GM19043 (cell line): ENCODE measurements around the gene PARVB.

Source experiments
- ATAC-seq: cut with Tn5 transposase; IDR thresholded peaks from one replicate; pipeline ENCODE4 v1.9.1; 2021; ENCODE audit warnings: low read depth; ENCODE audit not compliant: unreplicated experiment

Gene PARVB

GRCh38 chr22:44024288-44024921 is at the start of gene PARVB:
Gene PARVB (plus strand): TSS chr22:44024302. CDS start chr22:44024340, 38 bp downstream.
- ATAC-seq = no peak

- ATAC-seq = no peak
Observed at GRCh38 chr22:43975041-43975440, 49.1 kb upstream of the PARVB start.

GRCh38 chr22:43976861-43977795 is 47.0 kb upstream of the PARVB start:
- ATAC-seq = no peak

GRCh38 chr22:43978558-43978957 is 45.5 kb upstream of the PARVB start:
- no peak for ATAC-seq

GRCh38 chr22:43980579-43980978 is 43.5 kb upstream of the PARVB start:
- ATAC-seq = no peak

- no peak for ATAC-seq
Observed at GRCh38 chr22:43980996-43981395, 43.1 kb upstream of the PARVB start.

GRCh38 chr22:43983808-43984207 is 40.3 kb upstream of the PARVB start:
- ATAC-seq = no peak

- no peak for ATAC-seq
Observed at GRCh38 chr22:43985532-43985931, 38.6 kb upstream of the PARVB start.

- ATAC-seq = no peak
Observed at GRCh38 chr22:43988116-43988820, 35.8 kb upstream of the PARVB start.

- no peak for ATAC-seq
Observed at GRCh38 chr22:43988960-43989359, 35.1 kb upstream of the PARVB start.

- no peak for ATAC-seq
Observed at GRCh38 chr22:43990044-43990443, 34.1 kb upstream of the PARVB start.

- no peak for ATAC-seq
Observed at GRCh38 chr22:43991316-43992020, 32.6 kb upstream of the PARVB start.

GRCh38 chr22:43992331-43992821 is 31.7 kb upstream of the PARVB start:
- no peak for ATAC-seq

- no peak for ATAC-seq
Observed at GRCh38 chr22:43993072-43993760, 30.9 kb upstream of the PARVB start.

- no peak for ATAC-seq
Observed at GRCh38 chr22:43994006-43994405, 30.1 kb upstream of the PARVB start.

GRCh38 chr22:43994416-43994815 is 29.7 kb upstream of the PARVB start:
- no peak for ATAC-seq

- ATAC-seq = no peak
Observed at GRCh38 chr22:43995057-43995685, 28.9 kb upstream of the PARVB start.

- no peak for ATAC-seq
Observed at GRCh38 chr22:43995798-43996169, 28.3 kb upstream of the PARVB start.

- no peak for ATAC-seq
Observed at GRCh38 chr22:43996170-43996980, 27.7 kb upstream of the PARVB start.
